Measurements from ENCODE around the gene SIRT6.
"Not testable (repeated sequence)": the region's sequence is repeated elsewhere in the genome, so short reads cannot be mapped to it uniquely, and the experiment has no call there.

SIRT6 gene

DNA sequence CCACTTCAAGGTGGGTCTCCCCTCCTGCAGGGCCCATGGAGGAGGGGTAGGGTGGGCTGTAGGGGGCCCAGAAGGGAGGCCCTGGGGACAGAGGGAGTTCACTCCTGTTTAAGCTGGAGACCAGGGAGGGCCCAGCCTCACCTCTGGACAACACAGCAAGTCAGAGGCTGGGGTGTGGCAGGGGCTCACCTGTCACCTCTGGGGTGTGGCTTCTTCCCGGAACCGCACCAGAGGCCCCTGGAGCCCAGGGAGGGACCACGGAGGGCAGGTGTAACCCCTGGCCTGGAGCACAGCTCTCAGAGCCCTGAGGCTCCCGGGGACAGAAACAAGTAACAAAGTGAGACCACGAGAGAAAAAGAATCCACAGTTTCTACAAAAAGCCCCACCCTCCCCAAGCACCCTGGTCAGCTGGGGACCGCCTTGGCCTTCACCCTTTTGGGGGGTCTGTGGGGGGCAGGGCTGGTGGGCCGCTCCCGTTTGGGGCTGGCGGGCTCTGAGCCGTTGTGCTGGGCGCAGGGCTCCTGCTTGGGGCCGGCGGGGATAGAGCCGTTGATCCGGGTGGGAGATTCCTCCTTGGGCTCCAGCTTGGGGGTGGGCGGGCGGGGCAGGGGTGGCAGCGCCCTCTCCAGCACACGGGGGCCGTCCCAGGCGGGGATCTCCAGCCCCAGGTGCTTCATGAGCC, 8.0 kb downstream of the SIRT6 start:
- DNase-seq (ENCODE audit: low read depth): no peak

DNA sequence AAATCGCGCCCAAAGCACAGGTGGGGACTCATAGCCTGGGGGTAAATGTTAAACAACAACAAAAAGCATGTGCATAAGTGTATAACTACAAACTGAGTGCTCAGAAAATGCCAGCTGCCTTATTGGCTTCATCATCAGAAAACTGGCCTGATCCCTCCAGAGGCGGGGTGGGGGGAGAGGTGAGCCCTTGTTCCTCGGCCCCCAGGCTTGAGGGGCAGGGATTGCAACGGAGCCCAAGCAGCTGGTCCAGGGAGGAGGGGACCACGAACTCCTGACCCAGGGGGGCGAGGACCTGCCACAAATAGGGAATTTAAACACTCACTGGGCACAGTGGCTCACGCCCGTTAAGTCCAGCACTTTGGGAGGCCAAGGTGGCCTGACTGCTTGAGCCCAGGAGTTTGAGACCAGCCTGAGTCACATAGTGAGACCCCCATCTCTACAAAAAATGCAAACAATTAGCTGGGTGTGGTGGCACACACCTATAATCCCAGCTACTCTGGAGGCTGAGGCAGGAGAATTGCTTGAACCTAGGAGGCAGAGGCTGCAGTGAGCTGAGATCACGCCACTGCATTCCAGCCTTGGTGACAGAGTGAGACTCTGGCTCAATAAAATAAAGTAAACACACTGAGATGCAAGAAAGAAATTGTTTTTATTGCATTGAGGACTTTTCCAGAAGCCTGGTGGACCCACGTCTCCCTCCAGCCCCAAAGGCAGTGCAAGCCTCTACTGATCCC, 8.7 kb downstream of the SIRT6 start:
- no peak for DNase-seq (ENCODE audit: low read depth)

DNA sequence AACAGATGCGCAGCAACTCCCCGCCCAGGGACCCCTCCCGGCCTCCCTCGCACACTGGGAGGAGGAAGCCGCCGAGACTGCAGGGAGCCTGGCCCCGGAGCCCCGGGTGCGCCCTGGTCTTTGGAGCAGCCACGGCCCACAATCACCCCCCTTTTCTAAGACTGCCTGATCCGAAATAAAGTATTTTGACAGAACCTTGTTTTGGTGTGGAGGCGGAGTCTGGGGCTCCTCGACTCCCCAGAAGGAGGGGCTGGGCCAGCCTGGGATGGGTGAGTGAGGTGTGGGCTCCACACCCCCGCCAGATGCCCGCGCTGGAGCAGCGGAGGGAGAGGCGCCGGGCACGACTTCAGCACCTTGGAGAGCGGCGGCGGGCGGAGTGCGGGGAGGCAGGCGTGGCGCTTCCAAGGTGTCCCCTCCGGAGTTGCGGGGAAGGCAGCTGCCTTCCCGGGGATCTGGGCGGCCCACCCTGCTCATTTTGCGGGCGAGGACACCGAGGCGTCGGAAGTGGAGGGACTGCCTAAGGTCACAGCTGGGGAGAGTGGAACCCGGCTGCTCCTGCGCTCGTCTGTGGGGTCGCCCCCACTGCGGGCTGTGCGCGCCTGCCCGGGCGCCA, 9.4 kb downstream of the SIRT6 start:
- peak; percentile 52 for DNase-seq (ENCODE audit: low read depth)

DNA sequence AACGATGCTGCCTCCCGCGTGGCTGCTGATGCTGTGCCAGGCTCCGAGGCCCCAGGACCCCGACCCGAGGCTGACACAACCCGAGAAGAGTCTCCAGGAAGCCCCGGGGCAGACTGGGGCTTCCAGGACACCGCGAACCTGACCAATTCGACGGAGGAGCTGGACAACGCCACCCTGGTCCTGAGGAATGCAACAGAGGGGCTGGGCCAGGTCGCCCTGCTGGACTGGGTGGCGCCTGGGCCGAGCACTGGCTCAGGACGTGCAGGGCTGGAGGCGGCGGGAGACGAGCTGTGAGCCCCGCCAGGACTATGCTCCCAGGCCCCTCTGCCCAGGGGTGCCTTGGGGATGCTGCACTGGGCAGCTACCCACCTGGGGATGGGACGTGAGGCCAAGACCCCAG, 10.7 kb downstream of the SIRT6 start:
- DNase-seq (ENCODE audit: low read depth): no peak

DNA sequence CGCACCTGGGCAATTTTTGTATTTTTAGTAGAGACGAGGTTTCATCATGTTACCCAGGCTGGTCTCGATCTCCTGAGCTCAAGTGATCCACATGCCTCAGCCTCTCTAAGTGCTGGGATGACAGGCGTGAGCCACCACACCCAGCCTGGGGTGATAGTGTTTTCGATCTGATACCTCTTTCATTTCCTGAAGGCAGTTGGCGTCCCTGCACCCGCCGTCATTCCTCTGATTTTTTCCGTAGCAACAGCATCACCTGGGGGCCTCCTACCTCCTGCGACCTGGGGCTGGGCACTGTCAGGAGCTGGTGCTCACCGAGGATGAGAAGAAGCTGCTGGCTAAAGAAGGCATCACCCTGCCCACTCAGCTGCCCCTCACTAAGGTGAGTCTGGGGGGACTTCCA, 18.1 kb downstream of the SIRT6 start:
- DNase-seq (ENCODE audit: low read depth): no peak

DNA sequence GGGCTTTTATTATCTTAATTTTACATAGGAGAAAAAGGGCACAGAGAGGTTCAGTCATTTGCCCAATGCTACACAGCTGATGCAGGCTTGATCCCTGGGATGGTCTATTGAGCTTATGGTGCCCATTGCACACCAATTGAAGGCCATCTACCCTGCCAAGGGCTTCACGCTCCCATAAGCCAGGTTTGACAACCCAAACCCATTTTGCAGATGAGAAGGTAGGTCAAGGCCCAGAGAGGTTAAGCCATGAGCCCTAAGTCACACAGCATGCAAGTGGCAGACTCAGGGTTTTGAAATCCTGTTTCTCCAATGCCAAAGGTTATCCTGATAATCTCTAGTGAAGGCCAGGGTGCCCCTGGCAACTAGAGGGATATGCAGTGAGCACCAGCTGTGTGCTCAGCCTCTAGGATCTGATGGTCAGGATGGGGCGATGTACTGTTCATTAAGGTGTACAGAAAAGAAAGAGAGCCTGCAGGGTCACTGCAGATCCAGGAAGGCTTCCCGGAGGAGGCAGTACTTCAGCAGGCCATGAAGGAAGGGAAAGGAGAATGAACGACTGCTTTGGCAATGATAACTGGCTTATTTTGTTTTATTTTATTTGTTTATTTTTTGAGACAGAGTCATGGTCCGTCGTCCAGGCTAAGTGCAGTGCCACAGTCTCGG, 20.8 kb downstream of the SIRT6 start:
- DNase-seq (ENCODE audit: low read depth): no peak

DNA sequence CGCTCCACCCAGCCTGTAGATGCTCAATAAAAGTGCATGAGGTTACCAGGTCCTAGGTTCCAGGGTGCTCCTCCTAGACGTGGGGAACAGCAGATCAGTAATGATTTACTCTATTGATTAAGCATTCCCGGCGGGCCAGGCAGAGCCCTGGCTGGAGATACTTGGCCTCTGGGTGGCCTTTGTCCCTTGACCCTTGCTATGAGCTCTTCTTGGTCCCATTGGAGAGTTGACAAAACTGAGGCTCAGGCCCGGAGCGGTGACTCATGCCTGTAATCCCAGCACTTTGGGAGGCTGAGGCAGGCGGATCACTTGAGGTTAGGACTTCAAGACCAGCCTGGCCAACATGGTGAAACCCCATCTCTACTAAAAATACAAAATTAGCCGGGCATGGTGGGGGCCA, 24.4 kb downstream of the SIRT6 start:
- DNase-seq (ENCODE audit: low read depth): not testable (repeated sequence)

DNA sequence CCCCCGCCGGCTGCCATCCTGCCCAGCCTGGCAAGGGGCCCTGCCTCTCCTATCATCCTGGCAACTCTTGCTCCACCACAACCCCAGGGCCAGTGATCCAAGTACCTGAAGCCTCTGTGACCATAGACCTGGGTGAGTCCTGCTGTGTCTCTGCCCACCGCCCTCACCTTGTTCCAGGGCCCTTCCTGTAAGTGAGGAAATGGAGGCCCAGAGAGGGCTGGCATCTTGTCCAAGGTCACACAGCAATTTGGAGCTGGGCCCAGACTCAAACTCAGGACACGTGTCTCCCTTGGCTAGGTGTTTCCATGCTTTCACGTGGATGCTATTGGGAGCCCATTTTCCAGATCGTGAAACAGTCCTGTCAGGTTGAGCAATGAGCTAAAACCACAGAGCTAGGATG, 25.2 kb downstream of the SIRT6 start:
- DNase-seq (ENCODE audit: low read depth): no peak

DNA sequence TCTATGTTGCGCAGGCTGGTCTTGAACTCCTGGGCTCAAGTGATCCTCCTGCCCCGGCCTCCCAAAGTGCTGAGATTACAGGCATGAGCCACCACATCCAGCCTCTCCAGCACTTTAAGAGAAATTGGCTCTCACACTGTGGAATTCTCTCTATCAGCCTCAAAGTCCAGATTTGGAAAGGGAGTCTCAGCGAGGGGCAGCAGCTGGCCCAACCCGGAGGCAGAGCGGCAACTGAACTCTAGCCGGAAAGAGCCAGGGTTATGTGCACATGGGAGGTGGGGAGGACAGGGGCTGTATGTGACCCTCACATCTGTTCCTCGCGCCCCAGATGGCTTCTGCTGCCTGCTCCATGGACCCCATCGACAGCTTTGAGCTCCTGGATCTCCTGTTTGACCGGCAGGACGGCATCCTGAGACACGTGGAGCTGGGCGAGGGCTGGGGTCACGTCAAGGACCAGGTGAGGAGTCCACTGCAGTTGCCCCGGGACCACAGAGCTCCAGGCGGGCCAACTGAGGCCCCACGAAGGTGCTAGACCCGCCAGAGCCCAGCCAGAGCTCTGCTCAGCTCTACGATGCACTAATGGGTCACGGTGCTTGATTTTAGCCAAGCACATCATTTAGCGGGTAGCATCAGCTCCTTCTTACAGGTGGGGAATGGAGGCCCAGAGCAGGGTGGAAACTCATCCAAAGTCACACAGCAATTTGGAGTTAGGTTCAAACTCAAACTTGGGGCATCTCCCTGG, 27.6 kb downstream of the SIRT6 start:
- DNase-seq (ENCODE audit: low read depth): no peak

DNA sequence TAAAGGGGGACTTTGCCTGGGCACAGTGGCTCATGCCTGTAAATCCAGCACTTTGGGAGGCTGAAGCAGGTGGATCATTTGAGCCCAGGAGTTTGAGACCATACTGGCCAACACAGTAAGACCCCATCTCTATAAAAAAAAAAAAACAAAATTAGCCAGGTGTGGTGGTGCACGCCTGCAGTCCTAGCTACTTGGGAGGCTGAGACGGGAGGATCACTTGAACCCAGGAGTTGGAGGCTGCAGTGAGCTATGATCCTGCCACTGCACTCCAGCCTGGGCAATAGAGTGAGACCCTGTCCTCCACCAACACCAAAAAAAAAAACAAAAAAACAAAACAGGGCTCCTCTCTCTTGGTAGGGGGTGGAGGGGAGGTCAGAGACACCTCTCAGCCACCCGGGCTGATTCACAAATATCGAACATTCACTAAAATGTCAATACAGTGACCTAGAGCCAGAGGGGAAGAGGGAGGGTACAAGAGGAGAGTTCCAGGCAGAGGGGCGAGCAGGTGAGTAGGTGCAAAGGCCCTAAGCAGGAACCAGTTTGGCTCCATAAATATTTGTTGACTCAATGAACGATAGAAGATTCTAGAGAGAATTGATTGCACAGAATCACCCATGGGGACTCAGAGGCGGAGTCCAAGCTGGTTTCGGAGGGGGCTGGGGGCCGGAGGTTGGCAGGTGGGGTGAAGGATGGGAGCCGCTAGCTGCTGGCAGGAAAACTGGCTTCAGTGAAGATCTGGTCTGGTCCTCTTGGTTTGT, 29.9 kb downstream of the SIRT6 start:
- no peak for DNase-seq (ENCODE audit: low read depth)

DNA sequence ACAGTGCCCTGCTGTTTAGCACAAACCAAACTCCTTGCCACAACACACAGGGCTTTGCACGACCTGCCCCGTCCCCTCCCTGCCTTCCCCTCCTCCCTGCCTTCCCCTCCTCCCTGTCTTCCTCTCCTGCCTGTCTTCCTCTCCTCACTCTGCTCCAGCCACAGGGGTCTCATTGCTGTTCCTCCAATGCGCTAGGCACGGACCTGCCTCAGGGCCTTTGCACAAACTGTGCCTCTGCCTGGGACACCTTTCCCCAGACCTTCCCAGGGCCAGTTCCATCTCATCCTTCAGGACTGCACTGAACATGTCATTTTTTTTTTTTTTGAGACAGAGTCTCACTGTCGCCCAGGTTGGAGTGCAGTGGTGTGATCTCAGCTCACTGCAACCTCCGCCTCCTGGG, 30.7 kb downstream of the SIRT6 start:
- DNase-seq (ENCODE audit: low read depth): no peak

DNA sequence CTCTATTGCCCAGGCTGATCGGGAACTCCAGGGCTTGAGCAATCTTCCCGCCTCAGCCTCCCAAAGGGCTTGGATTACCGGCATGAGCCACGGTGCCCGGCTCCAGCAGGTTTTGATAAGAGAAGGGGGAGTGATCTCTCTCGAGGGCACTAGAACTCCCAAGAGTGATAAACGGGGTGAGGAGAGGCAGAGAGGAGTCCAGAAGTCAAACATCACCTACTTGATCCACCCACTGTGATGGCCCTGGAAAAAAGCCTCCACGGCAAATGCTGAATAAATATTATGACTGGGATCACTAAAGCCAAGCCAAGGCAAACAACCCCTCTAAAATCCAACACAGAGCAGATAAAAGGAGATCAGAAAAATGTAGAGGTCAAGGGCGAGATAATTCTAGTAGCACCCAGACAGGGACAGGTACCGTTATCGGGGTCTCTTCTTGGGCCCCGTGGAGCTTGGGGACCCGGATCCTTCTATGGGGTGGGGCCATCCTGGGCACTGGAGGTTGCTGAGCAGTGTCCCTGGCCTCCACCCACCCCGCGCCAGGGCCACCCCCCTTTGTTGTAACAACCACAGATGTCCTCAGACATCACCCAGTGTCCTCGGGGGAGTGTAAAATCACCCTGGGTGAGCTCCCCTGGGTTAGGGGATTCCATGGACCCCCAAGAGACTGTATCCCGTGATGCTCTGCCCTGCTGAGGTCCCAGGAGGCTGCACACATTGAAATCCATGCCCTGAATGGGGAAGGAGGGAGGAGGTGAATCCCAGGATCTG, 32.7 kb downstream of the SIRT6 start:
- DNase-seq (ENCODE audit: low read depth): no peak

DNA sequence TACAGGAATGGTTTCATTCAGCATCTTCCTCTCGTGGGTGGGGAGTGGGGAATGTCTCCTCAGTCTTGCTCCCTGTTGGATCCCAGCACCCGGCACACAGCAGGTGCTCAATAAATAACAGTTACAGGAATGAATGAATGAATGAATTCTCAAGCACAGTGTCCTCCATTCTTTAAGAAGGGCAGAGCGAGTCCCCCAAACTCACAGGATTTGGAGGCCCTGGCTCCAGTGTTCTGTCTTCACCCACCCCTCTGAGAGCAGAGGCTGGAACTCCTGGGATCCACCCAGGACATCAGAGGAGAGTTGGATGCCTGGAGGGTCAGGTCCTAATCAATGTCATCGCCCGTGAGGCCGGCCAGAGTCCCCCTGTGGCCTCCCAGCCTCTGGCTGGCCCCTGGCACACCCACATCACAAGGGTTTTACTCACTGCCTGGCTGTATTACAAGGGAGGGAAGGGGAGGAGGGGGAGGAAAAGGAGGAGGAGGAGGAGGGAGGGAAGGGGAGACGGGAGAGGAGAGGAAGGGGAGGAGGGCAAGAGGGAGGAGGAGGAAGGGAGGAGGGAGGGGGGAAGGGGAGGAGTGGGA, 37.6 kb downstream of the SIRT6 start:
- DNase-seq (ENCODE audit: low read depth): no peak

DNA sequence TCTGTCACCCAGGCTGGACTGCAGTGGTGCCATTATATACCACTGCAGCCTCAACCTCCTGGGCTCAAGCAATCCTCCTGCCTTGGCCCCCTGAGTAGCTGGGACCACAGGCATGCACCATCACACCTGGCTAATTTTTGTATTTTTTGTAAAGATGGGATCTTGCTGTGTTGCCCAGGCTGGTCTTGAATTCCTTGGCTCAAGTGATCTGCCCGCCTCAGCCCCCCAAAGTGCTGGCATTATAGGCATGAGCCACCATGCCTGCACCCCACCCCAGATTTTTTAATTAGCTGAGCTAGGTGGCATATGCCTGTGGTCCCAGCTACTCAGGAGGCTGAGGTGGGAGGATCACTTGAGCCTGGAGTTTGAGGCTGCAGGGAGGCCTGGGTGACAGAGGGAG, 39.4 kb downstream of the SIRT6 start:
- DNase-seq (ENCODE audit: low read depth): not testable (repeated sequence)

DNA sequence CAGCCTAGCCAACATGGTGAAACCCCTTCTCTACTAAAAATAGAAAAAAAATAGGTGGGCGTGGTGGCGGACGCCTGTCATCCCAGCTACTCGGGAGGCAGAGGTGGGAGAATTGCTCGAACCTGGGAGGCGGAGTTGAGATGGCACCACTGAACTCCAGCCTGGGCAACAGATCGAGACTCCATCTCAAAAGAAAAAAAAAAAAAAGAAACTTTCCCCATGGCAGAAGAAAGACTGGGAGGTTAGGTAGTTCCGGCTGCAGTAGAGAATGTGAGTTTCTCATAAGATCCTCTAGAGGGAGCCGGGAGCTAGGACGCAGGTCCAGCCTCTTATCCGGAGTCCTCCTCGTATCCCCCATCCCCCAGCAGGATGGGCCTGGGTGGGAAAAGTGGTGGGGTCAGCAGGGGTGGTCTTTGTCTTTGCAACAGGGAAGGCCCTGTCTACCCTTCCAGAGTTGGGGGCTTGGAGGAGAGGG, 42.1 kb downstream of the SIRT6 start:
- DNase-seq (ENCODE audit: low read depth): no peak

DNA sequence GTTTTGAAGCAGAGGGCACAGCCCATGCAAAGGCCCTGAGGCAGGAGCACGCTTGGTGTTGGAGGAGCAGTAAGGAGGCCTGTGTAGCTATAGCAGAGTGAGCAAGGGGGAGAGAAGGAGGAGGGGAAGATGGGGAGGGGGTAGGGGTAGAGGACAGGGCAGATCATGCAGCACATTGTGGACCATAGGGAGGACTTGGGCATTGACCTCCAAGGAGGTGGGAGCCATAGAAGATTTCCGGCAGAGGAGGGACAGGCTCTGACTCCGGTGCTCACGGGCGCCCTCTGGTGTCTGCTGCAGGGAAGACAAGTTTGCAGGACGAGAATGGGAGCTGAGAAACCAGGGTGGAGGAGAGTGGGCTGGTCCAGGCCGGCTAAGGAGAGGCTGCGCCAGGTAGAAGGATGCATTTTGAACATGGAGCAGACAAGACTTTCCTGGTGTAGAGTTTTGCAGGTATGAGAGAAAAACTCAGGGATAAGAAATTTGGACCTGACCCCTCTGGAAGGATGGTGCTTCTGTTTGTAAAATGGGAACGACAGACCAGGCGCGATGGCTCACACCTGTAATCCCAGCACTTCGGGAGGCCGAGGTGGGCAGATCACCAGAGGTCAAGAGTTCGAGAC, 42.6 kb downstream of the SIRT6 start:
- peak; percentile 89 for DNase-seq (ENCODE audit: low read depth)

DNA sequence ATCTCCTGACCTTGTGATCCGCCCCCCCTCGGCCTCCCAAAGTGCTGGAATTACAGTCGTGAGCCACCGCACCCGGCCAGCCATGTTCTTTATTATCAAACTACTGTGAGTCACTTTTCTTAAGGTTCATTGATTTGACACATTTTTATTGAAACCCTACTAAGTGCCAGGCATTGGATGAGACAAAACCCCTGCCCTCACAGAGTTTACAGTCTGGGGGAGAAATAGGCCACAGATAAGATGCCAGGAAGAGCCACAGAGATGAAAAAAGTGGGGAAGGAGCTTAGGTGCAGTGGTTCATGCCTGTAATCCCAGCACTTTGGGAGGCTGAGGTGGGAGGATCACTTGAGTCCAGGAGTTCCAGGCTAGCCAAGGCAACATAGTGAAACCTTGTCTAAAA, 43.9 kb downstream of the SIRT6 start:
- DNase-seq (ENCODE audit: low read depth): no peak

DNA sequence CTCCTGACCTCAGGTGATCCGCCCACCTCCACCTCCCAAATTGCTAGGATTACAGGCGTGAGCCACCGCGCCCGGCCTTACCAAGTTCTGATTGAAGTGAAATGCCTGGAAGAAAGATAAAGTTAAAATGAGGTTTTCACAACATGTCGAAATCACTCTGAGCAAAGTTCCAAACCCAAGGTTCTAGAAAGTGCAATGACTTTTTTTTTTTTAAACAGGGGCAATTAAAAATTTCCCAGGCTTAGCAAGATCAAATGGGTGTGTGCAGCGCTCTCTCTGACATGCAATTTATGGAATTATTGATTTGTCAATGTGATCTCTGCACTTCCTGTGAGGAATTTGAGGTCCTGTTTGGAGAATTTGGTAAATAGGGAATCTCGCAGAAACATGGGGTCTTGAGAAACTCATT, 45.7 kb downstream of the SIRT6 start:
- DNase-seq (ENCODE audit: low read depth): no peak

DNA sequence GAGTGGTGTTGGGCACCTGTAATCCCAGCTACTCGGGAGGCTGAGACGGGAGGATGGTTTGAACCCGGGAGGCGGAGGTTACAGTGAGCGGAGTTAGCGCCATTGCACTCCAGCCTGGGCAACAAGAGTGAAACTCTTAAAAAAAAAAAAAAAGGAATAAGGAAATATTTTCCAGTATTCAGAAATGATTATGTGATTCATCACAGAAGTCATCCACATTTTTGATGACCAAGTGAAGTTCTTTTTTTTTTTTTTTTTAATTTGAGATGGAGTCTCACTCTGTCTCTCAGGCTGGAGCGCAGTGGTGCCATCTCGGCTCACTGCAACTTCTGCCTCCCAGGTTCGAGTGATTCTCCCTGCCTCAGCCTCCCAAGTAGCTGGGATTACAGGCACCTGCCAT, 47.0 kb downstream of the SIRT6 start:
- not testable (repeated sequence) for DNase-seq (ENCODE audit: low read depth)

DNA sequence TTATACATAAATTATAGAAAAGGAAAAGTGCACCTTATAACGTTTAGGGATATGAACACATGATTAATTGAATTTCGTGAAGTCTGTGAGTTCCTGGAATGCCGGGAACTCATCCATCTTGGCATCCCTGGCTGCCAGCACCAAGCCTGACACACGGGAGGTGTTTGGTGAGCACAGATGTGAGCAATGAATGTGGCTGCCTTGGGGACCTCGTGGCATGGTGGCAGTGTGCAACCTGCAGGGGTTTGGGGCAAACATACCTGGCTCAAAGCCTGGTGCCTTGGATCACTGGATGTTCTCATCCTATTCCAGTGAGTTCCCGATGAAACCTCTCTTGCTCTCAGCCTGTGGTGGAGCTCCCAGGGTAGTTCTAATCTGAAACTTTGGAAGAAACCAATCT, 48.0 kb downstream of the SIRT6 start:
- no peak for DNase-seq (ENCODE audit: low read depth)
